ENCODE results near the gene RBM3.
"Not testable (repeated sequence)": the region's sequence is repeated elsewhere in the genome, so short reads cannot be mapped to it uniquely, and the experiment has no call there.

Gene RBM3

GRCh38 chrX:48548871-48549270 lies 25.4 kb upstream of the RBM3 start:
- Histone ChIP-seq H3K27me3 (ENCODE audit: control insufficient read depth, insufficient read depth, low read length) (no peaks in the 10 kb centered on the region), H3K36me3 (ENCODE audit: control insufficient read depth, insufficient read depth, low read length) (peaks cover 2% of the 10 kb centered on the region), H3K9ac (ENCODE audit: low read depth, low read length) (no peak overlapping the region), H3K9me3 (ENCODE audit: control insufficient read depth, insufficient read depth, low read length) (peaks cover 2% of the 10 kb centered on the region), H3K4me3 (ENCODE audit: low read depth, low read length) (no peak overlapping the region), H3K4me1 (ENCODE audit: control insufficient read depth, insufficient read depth, low read length) (no peaks in the 10 kb centered on the region)

GRCh38 chrX:48555731-48556325 lies 18.5 kb upstream of the RBM3 start:
- H3K9me3 ChIP-seq (ENCODE audit: control insufficient read depth, insufficient read depth, low read length); H3K4me3 ChIP-seq (ENCODE audit: low read depth, low read length); H3K4me1 ChIP-seq (ENCODE audit: control insufficient read depth, insufficient read depth, low read length); H3K9ac ChIP-seq (ENCODE audit: low read depth, low read length); H3K27me3 ChIP-seq (ENCODE audit: control insufficient read depth, insufficient read depth, low read length): not testable (repeated sequence)
- H3K36me3 ChIP-seq (ENCODE audit: control insufficient read depth, insufficient read depth, low read length) = peaks cover 11% of the 10 kb centered on the region

GRCh38 chrX:48558271-48558670 lies 16.0 kb upstream of the RBM3 start:
- Histone ChIP-seq H3K4me3 (ENCODE audit: low read depth, low read length) (no peak overlapping the region), H3K4me1 (ENCODE audit: control insufficient read depth, insufficient read depth, low read length) (no peaks in the 10 kb centered on the region), H3K36me3 (ENCODE audit: control insufficient read depth, insufficient read depth, low read length) (peaks cover 11% of the 10 kb centered on the region), H3K27me3 (ENCODE audit: control insufficient read depth, insufficient read depth, low read length) (no peaks in the 10 kb centered on the region), H3K9ac (ENCODE audit: low read depth, low read length) (no peak overlapping the region), H3K9me3 (ENCODE audit: control insufficient read depth, insufficient read depth, low read length) (peaks cover 5% of the 10 kb centered on the region)

GRCh38 chrX:48559636-48560035 lies 14.6 kb upstream of the RBM3 start:
- Histone ChIP-seq H3K4me1 (ENCODE audit: control insufficient read depth, insufficient read depth, low read length) (no peaks in the 10 kb centered on the region), H3K27me3 (ENCODE audit: control insufficient read depth, insufficient read depth, low read length) (no peaks in the 10 kb centered on the region), H3K9ac (ENCODE audit: low read depth, low read length) (no peak overlapping the region), H3K36me3 (ENCODE audit: control insufficient read depth, insufficient read depth, low read length) (peaks cover 11% of the 10 kb centered on the region), H3K9me3 (ENCODE audit: control insufficient read depth, insufficient read depth, low read length) (peaks cover 5% of the 10 kb centered on the region), H3K4me3 (ENCODE audit: low read depth, low read length) (no peak overlapping the region)

- H3K9me3 ChIP-seq (ENCODE audit: control insufficient read depth, insufficient read depth, low read length) = peaks cover 5% of the 10 kb centered on the region
- peaks cover 11% of the 10 kb centered on the region for H3K36me3 ChIP-seq (ENCODE audit: control insufficient read depth, insufficient read depth, low read length)
Observed at GRCh38 chrX:48560056-48560455, 14.2 kb upstream of the RBM3 start.

GRCh38 chrX:48560681-48561080 lies 13.6 kb upstream of the RBM3 start:
- Histone ChIP-seq H3K36me3 (ENCODE audit: control insufficient read depth, insufficient read depth, low read length) (peaks cover 11% of the 10 kb centered on the region), H3K9ac (ENCODE audit: low read depth, low read length) (no peak overlapping the region)

More at GRCh38 chrX:48560056-48560455, 14.2 kb upstream of the RBM3 start:
- no peaks in the 10 kb centered on the region for H3K27me3 ChIP-seq (ENCODE audit: control insufficient read depth, insufficient read depth, low read length)
- no peaks in the 10 kb centered on the region for H3K4me1 ChIP-seq (ENCODE audit: control insufficient read depth, insufficient read depth, low read length)
- no peak overlapping the region for H3K4me3 ChIP-seq (ENCODE audit: low read depth, low read length)
- H3K9ac ChIP-seq (ENCODE audit: low read depth, low read length) = no peak overlapping the region

GRCh38 chrX:48569958-48570357 lies 4.3 kb upstream of the RBM3 start:
- Histone ChIP-seq H3K9ac (ENCODE audit: low read depth, low read length) (no peak overlapping the region), H3K9me3 (ENCODE audit: control insufficient read depth, insufficient read depth, low read length) (no peaks in the 10 kb centered on the region), H3K36me3 (ENCODE audit: control insufficient read depth, insufficient read depth, low read length) (no peaks in the 10 kb centered on the region), H3K4me1 (ENCODE audit: control insufficient read depth, insufficient read depth, low read length) (no peaks in the 10 kb centered on the region), H3K4me3 (ENCODE audit: low read depth, low read length) (no peak overlapping the region), H3K27me3 (ENCODE audit: control insufficient read depth, insufficient read depth, low read length) (no peaks in the 10 kb centered on the region)

More at GRCh38 chrX:48560681-48561080, 13.6 kb upstream of the RBM3 start:
- H3K9me3 ChIP-seq (ENCODE audit: control insufficient read depth, insufficient read depth, low read length) = peaks cover 5% of the 10 kb centered on the region
- no peak overlapping the region for H3K4me3 ChIP-seq (ENCODE audit: low read depth, low read length)
- no peaks in the 10 kb centered on the region for H3K27me3 ChIP-seq (ENCODE audit: control insufficient read depth, insufficient read depth, low read length)
- H3K4me1 ChIP-seq (ENCODE audit: control insufficient read depth, insufficient read depth, low read length) = no peaks in the 10 kb centered on the region

GRCh38 chrX:48573690-48574269 lies 504 bp upstream of the RBM3 start:
- Histone ChIP-seq H3K36me3 (ENCODE audit: control insufficient read depth, insufficient read depth, low read length) (peaks cover 24% of the 10 kb centered on the region), H3K4me1 (ENCODE audit: control insufficient read depth, insufficient read depth, low read length) (no peaks in the 10 kb centered on the region), H3K4me3 (ENCODE audit: low read depth, low read length) (peak overlapping the region; percentile 67), H3K27me3 (ENCODE audit: control insufficient read depth, insufficient read depth, low read length) (no peaks in the 10 kb centered on the region), H3K9me3 (ENCODE audit: control insufficient read depth, insufficient read depth, low read length) (no peaks in the 10 kb centered on the region), H3K9ac (ENCODE audit: low read depth, low read length) (no peak overlapping the region)

GRCh38 chrX:48575642-48576041 lies 1.4 kb downstream of the RBM3 start:
- H3K9ac ChIP-seq (ENCODE audit: low read depth, low read length) = peak overlapping the region; percentile 94
- H3K4me3 ChIP-seq (ENCODE audit: low read depth, low read length) = peak overlapping the region; percentile 67
- H3K36me3 ChIP-seq (ENCODE audit: control insufficient read depth, insufficient read depth, low read length) = peaks cover 30% of the 10 kb centered on the region
- no peaks in the 10 kb centered on the region for H3K4me1 ChIP-seq (ENCODE audit: control insufficient read depth, insufficient read depth, low read length)
- no peaks in the 10 kb centered on the region for H3K9me3 ChIP-seq (ENCODE audit: control insufficient read depth, insufficient read depth, low read length)
- H3K27me3 ChIP-seq (ENCODE audit: control insufficient read depth, insufficient read depth, low read length) = no peaks in the 10 kb centered on the region

- H3K9me3 ChIP-seq (ENCODE audit: control insufficient read depth, insufficient read depth, low read length) = no peaks in the 10 kb centered on the region
- no peaks in the 10 kb centered on the region for H3K27me3 ChIP-seq (ENCODE audit: control insufficient read depth, insufficient read depth, low read length)
- no peak overlapping the region for H3K4me3 ChIP-seq (ENCODE audit: low read depth, low read length)
- H3K36me3 ChIP-seq (ENCODE audit: control insufficient read depth, insufficient read depth, low read length) = peaks cover 30% of the 10 kb centered on the region
- no peaks in the 10 kb centered on the region for H3K4me1 ChIP-seq (ENCODE audit: control insufficient read depth, insufficient read depth, low read length)
- no peak overlapping the region for H3K9ac ChIP-seq (ENCODE audit: low read depth, low read length)
Observed at GRCh38 chrX:48576108-48576507, 1.8 kb downstream of the RBM3 start.

- Histone ChIP-seq H3K27me3 (ENCODE audit: control insufficient read depth, insufficient read depth, low read length) (no peaks in the 10 kb centered on the region), H3K4me1 (ENCODE audit: control insufficient read depth, insufficient read depth, low read length) (no peaks in the 10 kb centered on the region), H3K4me3 (ENCODE audit: low read depth, low read length) (no peak overlapping the region), H3K36me3 (ENCODE audit: control insufficient read depth, insufficient read depth, low read length) (peaks cover 30% of the 10 kb centered on the region), H3K9me3 (ENCODE audit: control insufficient read depth, insufficient read depth, low read length) (no peaks in the 10 kb centered on the region), H3K9ac (ENCODE audit: low read depth, low read length) (no peak overlapping the region)
Observed at GRCh38 chrX:48578661-48579128, 4.4 kb downstream of the RBM3 start.

- Histone ChIP-seq H3K27me3 (ENCODE audit: control insufficient read depth, insufficient read depth, low read length) (no peaks in the 10 kb centered on the region), H3K4me3 (ENCODE audit: low read depth, low read length) (no peak overlapping the region), H3K36me3 (ENCODE audit: control insufficient read depth, insufficient read depth, low read length) (peaks cover 30% of the 10 kb centered on the region), H3K9me3 (ENCODE audit: control insufficient read depth, insufficient read depth, low read length) (no peaks in the 10 kb centered on the region), H3K9ac (ENCODE audit: low read depth, low read length) (no peak overlapping the region), H3K4me1 (ENCODE audit: control insufficient read depth, insufficient read depth, low read length) (no peaks in the 10 kb centered on the region)
Observed at GRCh38 chrX:48579259-48579658, 5.0 kb downstream of the RBM3 start.

Data from iPS-15b (cell line).